ENCODE results near the gene CEP135. TPM values are rescaled to one million over a fixed set of nuclear protein-coding genes. Genes with fewer than 3 reads are reported as not detected.

CEP135 gene
- total and polyA plus RNA-seq, 2 donors (not counting 3 experiments of a cell fraction or from before 2014, with no cell fraction given): 2.8 to 15.3 TPM

DNA sequence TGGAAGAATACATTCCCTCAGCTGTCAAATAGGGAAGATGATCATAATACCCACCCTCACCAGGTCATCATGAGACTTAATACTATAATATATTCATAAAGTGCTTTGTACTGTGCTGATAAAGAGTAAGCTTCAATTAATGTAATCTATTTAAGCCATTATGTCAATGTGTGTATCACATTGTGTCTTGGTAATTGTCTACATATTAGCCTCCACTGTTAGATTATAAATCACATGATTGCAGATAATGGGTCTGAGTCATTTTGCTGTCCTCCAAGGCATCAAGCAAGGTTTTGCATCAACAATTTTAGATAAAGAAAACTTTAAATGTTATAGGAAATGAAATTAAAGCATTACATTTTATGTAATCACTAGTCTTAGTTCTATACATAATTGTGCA is 45.2 kb upstream of the CEP135 start:
- Histone ChIP-seq H3K27me3 (ENCODE audit: control insufficient read depth in 2 of 2, insufficient read depth in 2 of 2, low read length in 2 of 2) (no peaks in the 10 kb centered on the region), H3K36me3 (ENCODE audit: control insufficient read depth in 2 of 2, extremely low read depth in 1 of 2, insufficient read depth in 2 of 2, low read length in 2 of 2) (peaks cover 3 to 7% of the 10 kb centered on the region in 2 experiments), H3K27ac (ENCODE audit: insufficient read depth, low read depth, low read length) (no peak overlapping the region), H3K9me3 (replicated peaks; ENCODE audit: control insufficient read depth, insufficient read depth, low read length) (no peaks in the 10 kb centered on the region), H4K20me1 (replicated peaks; ENCODE audit: control insufficient read depth, extremely low read depth, insufficient read depth, low read length) (no peaks in the 10 kb centered on the region), H2AFZ (ENCODE audit: low read depth, low read length) (no peak overlapping the region), H3K79me2 (ENCODE audit: control insufficient read depth, insufficient read depth, low read length) (no peaks in the 10 kb centered on the region), H3K4me2 (ENCODE audit: insufficient read depth, low read length) (no peak overlapping the region), H3K9me1 (replicated peaks; ENCODE audit: control insufficient read depth, extremely low read depth, insufficient read depth, low read length) (peaks cover 3% of the 10 kb centered on the region), H3K4me3 (replicated peaks in 1 of 3; ENCODE audit: insufficient read depth in 1 of 3, low read depth in 1 of 3, low read length in 3 of 3) (no peak overlapping the region), H3K4me1 (ENCODE audit: control insufficient read depth, extremely low read depth, insufficient read depth, low read length) (peaks cover 11% of the 10 kb centered on the region), H3K9ac (replicated peaks; ENCODE audit: extremely low read depth, insufficient read depth, low read length) (no peak overlapping the region)
- POLR2A ChIA-PET: no interaction called here
- FAIRE-seq (no peak), DNase-seq (ENCODE audit: low read depth, low spot score) (no peak)
- CTCF ChIA-PET: interaction anchor here (0.6 to 1.9 kb wide), 5 partner anchors 10 to 62 kb away, joined by 3 to 6 read pairs (median 4); partner anchors contain the start of gene CEP135
- dilution Hi-C loops (cut with MboI; ENCODE audit: extremely low pct_ligation_motif_present, low sequenced_read_pairs) (no loop called here), intact Hi-C loops (cut with micrococcal nuclease) (no loop called here)
- TF ChIP-seq, protein P1, sequence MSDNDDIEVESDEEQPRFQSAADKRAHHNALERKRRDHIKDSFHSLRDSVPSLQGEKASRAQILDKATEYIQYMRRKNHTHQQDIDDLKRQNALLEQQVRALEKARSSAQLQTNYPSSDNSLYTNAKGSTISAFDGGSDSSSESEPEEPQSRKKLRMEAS (IDR thresholded peaks at IDR 0.05; ENCODE audit: insufficient read depth, insufficient read length): no peak
- TF ChIP-seq JUN (IDR thresholded peaks at IDR 0.05; ENCODE audit: borderline replicate concordance, insufficient read depth, insufficient read length, low read depth) (no peak), POLR2AphosphoS5 (IDR thresholded peaks at IDR 0.05; ENCODE audit: insufficient read depth, low read depth, low read length) (no peak), MYC (IDR thresholded peaks at IDR 0.05; ENCODE audit: low read depth, low read length) (no peak), POLR2A (IDR thresholded peaks at IDR 0.05; ENCODE audit: low read depth, low read length) (no peak), GATA2 (IDR thresholded peaks at IDR 0.05; ENCODE audit: insufficient read depth, insufficient read length, low read depth, low read length) (no peak), FOS (IDR thresholded peaks at IDR 0.05; ENCODE audit: borderline replicate concordance, insufficient read depth, low read length) (no peak), EZH2 (IDR thresholded peaks at IDR 0.05; ENCODE audit: borderline replicate concordance, low read depth, low read length, severe bottlenecking) (no peak)
- TF ChIP-seq, protein P2, sequence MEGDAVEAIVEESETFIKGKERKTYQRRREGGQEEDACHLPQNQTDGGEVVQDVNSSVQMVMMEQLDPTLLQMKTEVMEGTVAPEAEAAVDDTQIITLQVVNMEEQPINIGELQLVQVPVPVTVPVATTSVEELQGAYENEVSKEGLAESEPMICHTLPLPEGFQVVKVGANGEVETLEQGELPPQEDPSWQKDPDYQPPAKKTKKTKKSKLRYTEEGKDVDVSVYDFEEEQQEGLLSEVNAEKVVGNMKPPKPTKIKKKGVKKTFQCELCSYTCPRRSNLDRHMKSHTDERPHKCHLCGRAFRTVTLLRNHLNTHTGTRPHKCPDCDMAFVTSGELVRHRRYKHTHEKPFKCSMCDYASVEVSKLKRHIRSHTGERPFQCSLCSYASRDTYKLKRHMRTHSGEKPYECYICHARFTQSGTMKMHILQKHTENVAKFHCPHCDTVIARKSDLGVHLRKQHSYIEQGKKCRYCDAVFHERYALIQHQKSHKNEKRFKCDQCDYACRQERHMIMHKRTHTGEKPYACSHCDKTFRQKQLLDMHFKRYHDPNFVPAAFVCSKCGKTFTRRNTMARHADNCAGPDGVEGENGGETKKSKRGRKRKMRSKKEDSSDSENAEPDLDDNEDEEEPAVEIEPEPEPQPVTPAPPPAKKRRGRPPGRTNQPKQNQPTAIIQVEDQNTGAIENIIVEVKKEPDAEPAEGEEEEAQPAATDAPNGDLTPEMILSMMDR (IDR thresholded peaks at IDR 0.05; ENCODE audit: extremely low read depth in 1 of 2, insufficient read depth in 1 of 2, low read depth in 1 of 2, low read length in 2 of 2): no peak
- BruUV-seq (replicated peaks): no TSS peak
